B cell (primary cell): ENCODE results near the gene REPS2. TPM values are rescaled to one million over a fixed set of nuclear protein-coding genes. Genes with fewer than 3 reads are reported as not detected.

Source experiments
- ATAC-seq: fragments of 200-7000 bp; cut with Tn5 transposase; one replicate; pipeline ENCODE4 v1.10.0; 2021; ENCODE audit warnings: low read depth, mild to moderate bottlenecking, moderate number of reproducible peaks, moderate library complexity
- CTCF ChIA-PET: fragments of 350-600 bp; sonication (Branson Sonifier 250); formaldehyde crosslinking; loops from one replicate; lab custom pipeline; 2021; ENCODE audit warnings: antibody characterized with exemption, inconsistent platforms; lab: Charles Lee
- POLR2A ChIA-PET: fragments of 350-600 bp; sonication (Branson Sonifier 250); formaldehyde crosslinking; loops from one replicate; lab custom pipeline; 2021; ENCODE audit warnings: antibody characterized with exemption; lab: Charles Lee
- DNase-seq: peaks from one replicate; pipeline ENCODE4 v3.0.0; 2013
- H2AFZ ChIP-seq: 2 replicates; pipeline ENCODE4 v1.6.1; 2012; ENCODE audit warnings: mild to moderate bottlenecking, low read depth, low read length; ENCODE audit not compliant: insufficient read depth, poor library complexity, severe bottlenecking
- H3K27ac ChIP-seq, 2 donors: 1 replicate in 1 of 2; 2 replicates in 1 of 2; pipeline ENCODE4 v1.5.1; 2012 to 2013; ENCODE audit warnings: low read length in 2 of 2, mild to moderate bottlenecking in 2 of 2, moderate library complexity in 1 of 2
- H3K27me3 ChIP-seq, 4 experiments: fragments of 200-600 bp in 1 of 4; sonication (generic) in 1 of 4; replicated peaks in 1 of 4; 1 replicate in 2 of 4; 2 replicates in 2 of 4; pipeline versions ENCODE4 v1.6.1 to v1.7.0; 2013 to 2016; ENCODE audit warnings: low read length in 3 of 4, mild to moderate bottlenecking in 2 of 4, mixed read lengths in 1 of 4, moderate library complexity in 1 of 4; ENCODE audit not compliant: insufficient read depth in 4 of 4, control insufficient read depth in 3 of 4; ENCODE audit errors: control extremely low read depth in 1 of 4
- H3K36me3 ChIP-seq, 2 experiments: replicated peaks in 1 of 2; 1 replicate in 1 of 2; 2 replicates in 1 of 2; pipeline versions ENCODE4 v1.6.1 to v1.7.1; 2013; ENCODE audit warnings: low read length in 1 of 2; ENCODE audit not compliant: insufficient read depth in 2 of 2, control insufficient read depth in 1 of 2; ENCODE audit errors: control extremely low read depth in 1 of 2, extremely low read depth in 1 of 2
- H3K4me1 ChIP-seq, 2 donors: fragments of 200-600 bp in 1 of 2; sonication (generic) in 1 of 2; 1 replicate in 1 of 2; 2 replicates in 1 of 2; pipeline versions ENCODE4 v1.5.1 to v1.6.1; 2013 to 2017; ENCODE audit warnings: low read length in 2 of 2; ENCODE audit not compliant: control insufficient read depth in 2 of 2, insufficient read depth in 2 of 2
- H3K4me2 ChIP-seq: replicated peaks from 2 replicates; pipeline ENCODE3; 2012; ENCODE audit warnings: mild to moderate bottlenecking, low read depth, low read length; ENCODE audit not compliant: poor library complexity, severe bottlenecking
- H3K4me3 ChIP-seq, 5 experiments: fragments of 200-600 bp in 1 of 5; sonication (generic) in 1 of 5; 1 replicate in 3 of 5; 2 replicates in 2 of 5; pipeline versions ENCODE4 v1.5.1 to v1.7.0; 2011 to 2016; ENCODE audit warnings: low read length in 4 of 5, mild to moderate bottlenecking in 4 of 5, low read depth in 2 of 5, control low read depth in 1 of 5, moderate library complexity in 1 of 5; ENCODE audit not compliant: insufficient read depth in 1 of 5; ENCODE audit errors: control extremely low read depth in 1 of 5, extremely low read depth in 1 of 5
- H3K79me2 ChIP-seq: fragments of 200-600 bp; sonication (generic); one replicate; pipeline ENCODE4 v1.6.0; 2016; ENCODE audit warnings: low read length; ENCODE audit not compliant: control insufficient read depth, insufficient read depth
- H3K9ac ChIP-seq: fragments of 200-600 bp; sonication (generic); 2 replicates; pipeline ENCODE4 v1.6.1; 2017; ENCODE audit warnings: mild to moderate bottlenecking, low read length, moderate library complexity
- H3K9me3 ChIP-seq, 3 donors: one replicate each; pipeline versions ENCODE4 v1.6.1 to v1.7.1; 2013; ENCODE audit warnings: low read length in 2 of 3; ENCODE audit not compliant: control insufficient read depth in 2 of 3, insufficient read depth in 1 of 3; ENCODE audit errors: control extremely low read depth in 1 of 3
- H4K20me1 ChIP-seq: 2 replicates; pipeline ENCODE4 v1.6.0; 2012; ENCODE audit warnings: mild to moderate bottlenecking, low read length; ENCODE audit not compliant: insufficient read depth, control insufficient read depth, poor library complexity, severe bottlenecking
- H3K27ac Mint-ChIP-seq: one replicate; pipeline ENCODE4 v1.8.0; 2021; ENCODE audit warnings: mixed read lengths
- H3K27me3 Mint-ChIP-seq: one replicate; pipeline ENCODE4 v1.8.0; 2021; ENCODE audit warnings: mixed read lengths
- H3K4me1 Mint-ChIP-seq: one replicate; pipeline ENCODE4 v1.8.0; 2021; ENCODE audit warnings: mixed read lengths
- H3K4me3 Mint-ChIP-seq: one replicate; pipeline ENCODE4 v1.8.0; 2021; ENCODE audit warnings: mixed read lengths
- H3K9me3 Mint-ChIP-seq: one replicate; pipeline ENCODE4 v1.8.0; 2022; ENCODE audit warnings: mixed read lengths; ENCODE audit not compliant: insufficient read depth
- EZH2 ChIP-seq: IDR thresholded peaks from 2 replicates; pipeline ENCODE4 v1.6.1; 2012; ENCODE audit warnings: borderline replicate concordance, low read depth, mild to moderate bottlenecking, moderate library complexity, low read length; ENCODE audit not compliant: insufficient read depth, poor library complexity, severe bottlenecking
- WGBS: methylation state at CpG from one replicate; pipeline ENCODE4 v1.1.5; 2013; ENCODE audit warnings: missing lambda C conversion rate; ENCODE audit not compliant: insufficient coverage; 5-methylcytosine and 5-hydroxymethylcytosine counted together
- intact Hi-C: fragments of 100-400 bp; cut with micrococcal nuclease; formaldehyde crosslinking; loops from one replicate; pipeline ENCODE4 v1.10.0; 2022
- polyA plus RNA-seq: library from polyadenylated mRNA; depleted of rRNA; stranded (reverse); fragments of >200 nt; gene quantifications from 2 replicates; pipeline ENCODE4 v1.2.3, GENCODE V29; 2012
- total RNA-seq, 2 donors: library from RNA; stranded (reverse); fragments of 120-200 nt in 1 of 2; gene quantifications; 1 replicate in 1 of 2; 2 replicates in 1 of 2; pipeline versions ENCODE4 v1.2.3 to v1.2.4, GENCODE V29; 2013 to 2022
- TF ChIP-seq, protein P1 (sequence below): fragments of 200-600 bp; IDR thresholded peaks from one replicate; pipeline ENCODE4 v1.8.0; 2022; ENCODE audit warnings: antibody characterized with exemption, mild to moderate bottlenecking

REPS2 gene
- total and polyA plus RNA-seq, 2 donors (not counting 1 experiment from before 2014, with no cell fraction given): 1.1 to 4.9 TPM

DNA sequence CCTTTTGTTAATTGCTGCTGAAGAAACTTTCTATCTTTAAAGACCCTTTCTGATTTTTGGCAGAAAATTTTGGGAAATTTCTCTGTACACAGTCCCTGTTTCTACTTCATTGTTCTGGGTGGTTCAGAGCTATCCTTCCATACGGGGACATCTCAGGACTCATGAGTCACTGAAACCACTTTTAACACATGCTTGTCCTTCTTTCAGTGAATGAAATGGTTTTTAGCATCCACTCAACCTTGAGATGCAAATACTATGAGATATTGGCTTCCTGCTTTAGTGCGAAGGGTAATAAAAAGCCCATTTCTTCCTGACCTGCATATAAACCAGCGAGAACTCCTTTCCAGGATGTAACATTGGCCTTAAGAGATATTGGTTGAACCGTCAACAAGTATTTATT, 158.0 kb downstream of the REPS2 start:
- Histone ChIP-seq H3K27ac (no peak overlapping the region), H3K9ac (no peak overlapping the region), H3K4me1 (peaks cover 4% of the 10 kb centered on the region in 2 donors), H2AFZ (no peak overlapping the region), H4K20me1 (no peaks in the 10 kb centered on the region), H3K4me2 (no peak overlapping the region), H3K36me3 (no peaks in the 10 kb centered on the region), H3K79me2 (no peaks in the 10 kb centered on the region), H3K4me3 (no peak overlapping the region), H3K9me3 (no peaks in the 10 kb centered on the region), H3K27me3 (no peaks in the 10 kb centered on the region)
- DNase-seq (no peak), ATAC-seq (no peak)
- Mint-ChIP-seq H3K27ac (no peak overlapping the region), H3K27me3 (no peaks in the 10 kb centered on the region), H3K9me3 (no peaks in the 10 kb centered on the region), H3K4me1 (peaks cover 9% of the 10 kb centered on the region), H3K4me3 (no peak overlapping the region)
- ChIA-PET CTCF (no interaction called here), POLR2A (no interaction called here)
- no CpG with 5 or more reads among the region's 4 CpGs for WGBS
- intact Hi-C loops: no loop called here
- TF ChIP-seq EZH2: no peak
- TF ChIP-seq, protein P1, sequence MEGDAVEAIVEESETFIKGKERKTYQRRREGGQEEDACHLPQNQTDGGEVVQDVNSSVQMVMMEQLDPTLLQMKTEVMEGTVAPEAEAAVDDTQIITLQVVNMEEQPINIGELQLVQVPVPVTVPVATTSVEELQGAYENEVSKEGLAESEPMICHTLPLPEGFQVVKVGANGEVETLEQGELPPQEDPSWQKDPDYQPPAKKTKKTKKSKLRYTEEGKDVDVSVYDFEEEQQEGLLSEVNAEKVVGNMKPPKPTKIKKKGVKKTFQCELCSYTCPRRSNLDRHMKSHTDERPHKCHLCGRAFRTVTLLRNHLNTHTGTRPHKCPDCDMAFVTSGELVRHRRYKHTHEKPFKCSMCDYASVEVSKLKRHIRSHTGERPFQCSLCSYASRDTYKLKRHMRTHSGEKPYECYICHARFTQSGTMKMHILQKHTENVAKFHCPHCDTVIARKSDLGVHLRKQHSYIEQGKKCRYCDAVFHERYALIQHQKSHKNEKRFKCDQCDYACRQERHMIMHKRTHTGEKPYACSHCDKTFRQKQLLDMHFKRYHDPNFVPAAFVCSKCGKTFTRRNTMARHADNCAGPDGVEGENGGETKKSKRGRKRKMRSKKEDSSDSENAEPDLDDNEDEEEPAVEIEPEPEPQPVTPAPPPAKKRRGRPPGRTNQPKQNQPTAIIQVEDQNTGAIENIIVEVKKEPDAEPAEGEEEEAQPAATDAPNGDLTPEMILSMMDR: no peak

DNA sequence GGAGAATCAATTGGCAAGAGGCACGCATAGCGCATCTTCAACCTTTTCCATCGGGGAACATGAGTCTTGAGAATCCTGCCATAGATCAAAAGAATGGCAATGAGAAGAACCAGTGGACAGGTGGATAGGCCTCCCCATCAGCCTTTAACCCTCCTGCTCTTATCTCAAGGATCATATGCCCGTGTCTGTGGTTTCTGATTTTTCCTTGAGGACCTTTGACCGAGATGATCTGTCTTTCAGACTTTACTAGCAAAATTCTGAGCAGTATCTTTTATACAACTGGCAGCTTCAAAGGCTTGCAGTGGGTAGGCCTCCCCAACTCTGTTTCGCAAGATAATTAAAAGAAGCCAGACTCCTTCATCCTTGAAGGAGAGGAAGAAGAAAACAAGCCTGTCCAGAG, 174.4 kb downstream of the REPS2 start:
- H3K27ac Mint-ChIP-seq: no peak overlapping the region
- H3K4me1 ChIP-seq: no peaks in the 10 kb centered on the region
- H3K4me2 ChIP-seq: no peak overlapping the region
- ChIA-PET CTCF (no interaction called here), POLR2A (no interaction called here)
- H3K79me2 ChIP-seq: no peaks in the 10 kb centered on the region
- intact Hi-C loops: no loop called here
- no peak overlapping the region for H2AFZ ChIP-seq
- H3K36me3 ChIP-seq: no peaks in the 10 kb centered on the region
- no peaks in the 10 kb centered on the region for H3K27me3 Mint-ChIP-seq
- no peak overlapping the region for H3K4me3 Mint-ChIP-seq
- no peak for TF ChIP-seq EZH2
- TF ChIP-seq, protein P1: no peak
- WGBS: no CpG with 5 or more reads among the region's 6 CpGs
- H4K20me1 ChIP-seq: no peaks in the 10 kb centered on the region
- H3K9me3 ChIP-seq: peaks cover 0 to 3% (median 0%) of the 10 kb centered on the region in 3 donors
- H3K9ac ChIP-seq: no peak overlapping the region
- H3K4me1 Mint-ChIP-seq: no peaks in the 10 kb centered on the region
- ATAC-seq (no peak), DNase-seq (no peak)
- no peak overlapping the region for H3K27ac ChIP-seq
- peaks cover 2% of the 10 kb centered on the region for H3K9me3 Mint-ChIP-seq
- H3K4me3 ChIP-seq: no peak overlapping the region
- no peaks in the 10 kb centered on the region for H3K27me3 ChIP-seq
